Endometrium (tissue), 2 donors: ENCODE results near the gene HSD17B10.
A peak's percentile ranks its signal among the peaks of the same experiment; 100 is the strongest.
"Not testable (repeated sequence)": the region's sequence is repeated elsewhere in the genome, so short reads cannot be mapped to it uniquely, and the experiment has no call there.

Source experiments
- FAIRE-seq: peaks from 2 replicates; lab custom pipeline; 2012; peaks lifted over from hg19 to GRCh38; lab: Jason Lieb, UNC
- donor health status: control.
- donor health status: control.

HSD17B10 gene

GRCh38 chrX:53433651-53434639 lies at the start of gene HSD17B10:
Gene HSD17B10, minus strand, starts transcription at chrX:53434370. Its CDS starts 25 bp downstream, at chrX:53434345.
- FAIRE-seq, result peak; percentile 45

GRCh38 chrX:53483416-53483815 lies 49.2 kb upstream of the HSD17B10 start:
- FAIRE-seq, result no peak

DNA sequence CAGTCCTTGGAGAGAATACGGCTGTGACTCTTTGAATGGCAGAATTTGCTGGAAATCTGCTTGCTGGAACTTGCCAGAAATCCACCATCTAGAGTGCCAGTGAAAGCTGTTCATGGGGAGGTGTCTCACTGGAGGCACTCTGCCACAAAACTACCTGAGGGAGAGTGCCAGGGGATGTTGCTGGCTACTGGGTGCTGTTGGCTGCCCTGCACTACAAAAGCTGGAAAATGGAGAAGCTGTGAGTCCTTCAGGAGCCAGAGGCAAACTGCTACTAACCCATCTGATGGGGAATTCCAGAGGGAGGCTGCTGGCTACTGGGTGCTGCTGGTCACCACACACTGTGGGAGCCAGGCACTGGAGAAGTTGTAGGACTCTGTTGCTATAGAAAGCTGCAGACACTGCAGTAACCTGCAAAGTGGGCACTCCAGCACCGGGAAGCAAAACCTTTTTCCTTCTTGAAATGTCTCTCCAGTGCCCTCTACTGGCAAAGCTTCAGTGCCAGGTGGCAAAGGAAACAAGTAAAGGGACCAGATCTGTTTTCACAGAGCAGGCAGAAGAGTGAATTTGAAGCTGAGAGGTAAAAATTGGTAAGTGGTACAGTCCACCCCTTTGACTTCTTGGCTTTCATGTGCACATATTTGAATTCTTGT lies 47.8 kb upstream of the HSD17B10 start:
- no peak for FAIRE-seq

- no peak for FAIRE-seq
Observed at GRCh38 chrX:53481093-53481492, 46.9 kb upstream of the HSD17B10 start.

DNA sequence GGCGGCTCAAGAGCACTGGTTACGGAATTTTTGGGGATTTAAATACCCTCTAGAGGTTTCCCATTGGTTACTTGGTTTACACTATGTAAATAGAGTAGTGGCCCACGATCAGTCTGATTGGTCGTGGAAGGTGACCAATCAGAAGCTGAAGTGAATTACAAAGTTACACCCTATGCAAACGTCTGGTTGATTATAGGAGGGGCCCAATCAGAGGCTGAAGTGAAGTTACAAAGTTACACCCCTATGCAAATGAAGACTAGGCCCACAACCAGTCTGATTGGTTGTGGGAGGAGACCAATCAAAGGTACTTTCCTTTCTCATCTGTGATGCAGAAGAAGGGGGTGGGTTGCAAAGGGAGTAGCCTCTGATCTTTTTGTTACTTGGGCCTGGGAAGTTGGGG lies 45.1 kb upstream of the HSD17B10 start:
- FAIRE-seq, result no peak

- FAIRE-seq, result no peak
Observed at GRCh38 chrX:53476371-53476770, 42.2 kb upstream of the HSD17B10 start.

- FAIRE-seq, result no peak
Observed at GRCh38 chrX:53474707-53475106, 40.5 kb upstream of the HSD17B10 start.

- FAIRE-seq, result no peak
Observed at GRCh38 chrX:53471346-53471745, 37.2 kb upstream of the HSD17B10 start.

DNA sequence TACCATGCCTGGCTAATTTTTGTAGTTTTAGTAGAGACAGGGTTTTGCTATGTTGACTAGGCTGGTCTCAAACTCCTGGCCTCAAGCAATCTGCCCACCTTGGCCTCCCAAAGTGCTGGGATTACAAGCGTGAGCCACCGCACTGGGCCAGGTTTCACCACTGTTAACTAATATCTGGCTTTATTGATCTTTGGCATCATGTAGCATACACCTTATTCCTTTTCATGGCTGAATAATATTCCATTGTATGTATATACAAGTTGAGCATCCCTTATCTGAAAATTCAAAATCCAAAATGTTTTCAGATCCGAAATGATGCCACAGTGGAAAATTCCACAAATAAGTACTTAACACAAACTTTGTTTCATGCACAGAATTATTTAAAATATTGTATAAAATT lies 34.5 kb upstream of the HSD17B10 start:
- FAIRE-seq, result not testable (repeated sequence)

- peak; percentile 29 for FAIRE-seq
Observed at GRCh38 chrX:53458082-53458481, 23.9 kb upstream of the HSD17B10 start.

DNA sequence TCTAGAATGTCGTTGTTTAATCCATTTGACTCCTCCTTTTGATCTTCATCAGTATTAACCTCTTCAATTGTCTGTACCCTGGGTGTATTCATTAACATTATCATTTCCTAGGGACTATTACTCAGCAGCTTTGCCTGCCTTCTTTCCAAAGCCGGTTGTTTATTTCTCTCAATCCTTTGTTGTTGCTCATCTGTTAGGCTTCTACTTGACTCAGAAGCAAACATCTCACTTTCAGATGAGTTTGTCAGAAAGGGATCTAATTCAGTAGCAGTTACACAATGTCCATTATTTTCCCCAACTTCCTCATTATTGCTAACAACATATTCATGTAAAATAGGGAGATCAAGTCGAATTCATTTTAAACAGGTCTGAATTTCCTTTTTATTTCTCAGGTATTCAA lies 22.1 kb upstream of the HSD17B10 start:
- no peak for FAIRE-seq

- no peak for FAIRE-seq
Observed at GRCh38 chrX:53452812-53453211, 18.6 kb upstream of the HSD17B10 start.

DNA sequence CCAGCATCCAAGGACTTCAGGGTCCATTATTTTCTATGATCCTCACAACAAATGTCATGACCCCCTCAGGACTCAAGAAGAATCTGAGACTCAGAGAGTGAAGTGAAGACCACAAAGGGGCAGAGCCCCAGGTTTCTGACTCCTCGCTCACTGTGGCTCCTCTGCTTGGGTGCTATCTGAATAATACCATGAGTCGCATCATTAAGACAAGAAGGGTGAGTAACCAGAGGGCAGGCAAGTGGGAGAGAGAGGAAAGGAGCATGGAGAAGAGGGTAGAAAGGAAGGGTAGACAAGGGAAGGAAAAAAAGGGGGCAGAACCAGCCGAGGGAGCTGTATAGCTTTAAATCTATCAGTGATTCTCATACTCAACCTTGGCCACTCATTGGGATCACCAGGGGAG lies 15.5 kb upstream of the HSD17B10 start:
- no peak for FAIRE-seq

DNA sequence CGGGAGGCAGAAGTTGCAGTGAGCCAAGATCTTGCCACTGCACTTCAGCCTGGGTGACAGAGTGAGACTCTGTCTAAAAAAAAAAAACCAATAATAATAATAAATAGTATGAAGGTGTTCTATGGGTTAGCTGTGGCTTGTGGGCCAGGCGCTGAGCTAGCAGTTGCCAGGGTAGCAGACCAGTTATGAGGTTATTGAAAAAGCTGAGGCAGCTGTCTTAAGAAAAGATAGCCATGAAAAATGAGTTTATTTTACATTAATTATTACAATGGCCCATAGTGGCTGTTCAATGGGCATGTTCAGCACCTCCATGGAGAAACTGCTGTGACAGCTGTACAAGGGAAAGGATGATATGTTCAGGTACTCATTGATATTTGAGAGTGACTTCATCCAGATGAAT lies 13.3 kb upstream of the HSD17B10 start:
- FAIRE-seq, result no peak

GRCh38 chrX:53445977-53446376 lies 11.8 kb upstream of the HSD17B10 start:
- FAIRE-seq, result no peak

GRCh38 chrX:53442322-53442631 lies 8.1 kb upstream of the HSD17B10 start:
- no peak for FAIRE-seq

DNA sequence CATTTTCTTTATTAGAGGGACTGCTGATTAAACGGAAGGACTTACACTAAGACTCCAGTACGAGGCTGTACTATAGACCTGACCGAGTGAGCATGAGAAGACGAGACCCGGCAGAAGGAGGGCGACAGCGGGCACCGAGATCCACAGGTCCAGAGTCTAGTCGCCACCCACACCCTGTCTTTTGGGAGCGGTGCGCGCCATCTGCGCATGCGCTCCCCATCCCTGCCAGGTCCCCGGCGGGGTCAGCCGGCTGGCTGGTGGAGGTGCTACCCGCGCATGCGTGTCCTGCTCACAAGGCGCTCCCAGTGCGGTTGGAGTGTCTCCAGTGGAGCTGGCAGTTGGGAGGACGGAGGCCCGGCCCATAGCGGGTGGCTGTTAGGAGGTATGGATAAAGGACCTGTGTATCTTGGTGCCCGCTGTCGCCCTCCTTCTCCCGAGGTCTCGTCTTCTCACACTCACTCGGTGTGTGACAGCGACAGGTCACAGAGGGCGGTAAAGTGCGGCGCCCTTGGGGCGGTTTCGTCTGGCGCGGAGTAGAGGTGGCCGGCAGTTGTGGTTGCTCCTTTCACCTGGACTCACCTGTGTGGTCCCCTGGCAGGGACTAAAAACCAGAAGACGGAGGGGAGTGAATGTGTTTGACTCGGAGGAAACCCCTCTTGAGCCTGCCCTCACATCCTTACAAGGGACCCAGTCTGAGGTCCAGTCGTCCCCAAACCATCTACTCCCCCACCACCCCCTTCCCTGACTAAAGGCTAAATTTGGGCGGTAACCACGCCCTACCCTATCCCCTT lies 7.6 kb upstream of the HSD17B10 start:
- FAIRE-seq, result no peak

GRCh38 chrX:53440621-53441517 lies 6.7 kb upstream of the HSD17B10 start:
- FAIRE-seq, result no peak

- no peak for FAIRE-seq
Observed at GRCh38 chrX:53440101-53440500, 5.9 kb upstream of the HSD17B10 start.

- no peak for FAIRE-seq
Observed at GRCh38 chrX:53438832-53439230, 4.7 kb upstream of the HSD17B10 start.

DNA sequence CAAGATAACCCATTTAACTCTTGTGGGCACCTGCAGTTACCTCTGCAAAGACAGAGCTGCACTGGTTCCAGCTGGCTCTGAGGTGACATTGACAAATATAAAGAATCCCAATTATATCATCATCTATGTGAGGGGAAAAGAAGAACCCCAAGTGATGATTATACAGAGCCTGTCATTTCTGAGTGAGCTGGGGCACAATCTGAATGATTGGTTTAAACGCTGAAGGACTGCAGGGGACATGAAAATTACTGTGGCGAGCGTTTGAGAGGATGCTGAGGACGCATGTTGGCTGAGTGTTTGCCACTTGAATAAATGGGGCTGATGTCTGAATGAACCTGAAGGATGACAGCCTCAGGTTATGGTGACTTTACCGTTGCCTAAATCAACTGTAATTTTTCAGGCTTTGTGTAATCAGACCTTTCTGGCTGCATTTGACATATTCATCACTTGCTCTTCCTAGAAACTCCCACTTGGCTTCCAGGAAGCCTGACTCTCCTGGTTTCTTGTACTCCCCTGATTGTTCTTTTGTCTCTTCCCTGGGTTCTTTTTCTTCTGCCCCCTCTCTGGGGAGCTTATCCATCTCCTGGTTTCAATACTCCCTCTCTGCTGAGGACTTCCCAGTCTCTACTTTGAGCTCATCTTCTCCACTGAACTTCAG lies 4.1 kb upstream of the HSD17B10 start:
- no peak for FAIRE-seq
